Panc1 (cell line): ENCODE results near the gene UBALD2. TPM values are rescaled to one million over a fixed set of nuclear protein-coding genes. Genes with fewer than 3 reads are reported as not detected.

ENCODE experiments used
- ATAC-seq: fragments of 200-7000 bp; cut with Tn5 transposase; 2 replicates; pipeline ENCODE4 v1.9.1; 2020; ENCODE audit warnings: mild to moderate bottlenecking, moderate library complexity
- Bru-seq: library from RNA; stranded (reverse); fragments of 400-500 nt; gene quantifications from one replicate; lab custom pipeline; 2021; lab: Mats Ljungman, UMichigan
- BruChase-seq, 2 experiments: library from RNA; stranded (reverse); fragments of 400-500 nt; gene quantifications; one replicate each; lab custom pipeline; 2021; lab: Mats Ljungman, UMichigan
- BruUV-seq: library from RNA; stranded (reverse); fragments of 400-500 nt; replicated peaks from 2 replicates; lab custom pipeline; 2021; lab: Mats Ljungman, UMichigan
- CTCF ChIA-PET: fragments of 300-600 bp; sonication (Branson Sonifier 250); formaldehyde crosslinking; loops from one replicate; lab custom pipeline; 2022; ENCODE audit warnings: antibody characterized with exemption; lab: Charles Lee
- POLR2A ChIA-PET: fragments of 300-600 bp; sonication (Branson Sonifier 250); formaldehyde crosslinking; loops from one replicate; lab custom pipeline; 2022; ENCODE audit warnings: antibody characterized with exemption; lab: Charles Lee
- DNase-seq: peaks from one replicate; pipeline ENCODE4 v3.0.0-alpha.2; 2010; ENCODE audit warnings: low read depth, low spot score
- H3K27ac ChIP-seq: 2 replicates; pipeline ENCODE4 v1.5.1; 2011; ENCODE audit warnings: mild to moderate bottlenecking, low read length, inconsistent platforms
- H3K27me3 ChIP-seq: fragments of 200-500 bp; sonication (Bioruptor generic); 2 replicates; pipeline ENCODE4 v1.6.0; 2014; ENCODE audit warnings: low read length, inconsistent platforms; ENCODE audit not compliant: control insufficient read depth, insufficient read depth
- H3K36me3 ChIP-seq: fragments of 200-500 bp; sonication (Bioruptor generic); 2 replicates; pipeline ENCODE4 v1.5.1; 2014; ENCODE audit warnings: inconsistent platforms, mild to moderate bottlenecking, low read length, moderate library complexity; ENCODE audit not compliant: control insufficient read depth, insufficient read depth
- H3K4me1 ChIP-seq: 2 replicates; pipeline ENCODE4 v1.5.1; 2011; ENCODE audit warnings: inconsistent platforms, mild to moderate bottlenecking, low read length, moderate library complexity; ENCODE audit not compliant: control insufficient read depth, insufficient read depth
- H3K4me3 ChIP-seq, 2 experiments: 2 replicates each; pipeline ENCODE4 v1.5.1; 2011 to 2012; ENCODE audit warnings: low read depth in 2 of 2, low read length in 2 of 2, mild to moderate bottlenecking in 2 of 2, inconsistent platforms in 1 of 2, moderate library complexity in 1 of 2
- H3K9me3 ChIP-seq: fragments of 200-500 bp; sonication (Bioruptor generic); 2 replicates; pipeline ENCODE4 v1.5.1; 2014; ENCODE audit warnings: low read depth, mild to moderate bottlenecking, inconsistent platforms, low read length, moderate library complexity; ENCODE audit not compliant: control insufficient read depth, insufficient read depth
- POLR2AphosphoS5 ChIP-seq: IDR thresholded peaks from 2 replicates; pipeline ENCODE4 v1.6.1; 2012; ENCODE audit warnings: mild to moderate bottlenecking, low read depth, low read length, moderate library complexity
- SIN3A ChIP-seq: IDR thresholded peaks from 2 replicates; pipeline ENCODE4 v1.6.1; 2012; ENCODE audit warnings: low read depth, mild to moderate bottlenecking, low read length, moderate library complexity, borderline replicate concordance; ENCODE audit not compliant: insufficient read depth
- TCF7L2 ChIP-seq: IDR thresholded peaks from 2 replicates; pipeline ENCODE4 v1.6.1; 2011; ENCODE audit warnings: mild to moderate bottlenecking, low read depth, low read length, inconsistent platforms
- in situ Hi-C: cut with HindIII; loops from 2 replicates; pipeline ENCODE4 v1.10.0; 2016; ENCODE audit warnings: low sequenced_read_pairs, low pct_unique_long_range_greater_than_20kb
- intact Hi-C: fragments of 100-400 bp; cut with micrococcal nuclease; formaldehyde crosslinking; loops from one replicate; pipeline ENCODE4 v1.10.0; 2022; ENCODE audit not compliant: unreplicated experiment
- long read RNA-seq: library from polyadenylated mRNA; unstranded; transcript quantifications from one replicate; pipeline ENCODE4 v2.0.0, GENCODE V29; 2021; ENCODE audit not compliant: unreplicated experiment
- polyA plus RNA-seq: library from polyadenylated mRNA; unstranded; fragments of >200 nt; gene quantifications from one replicate; pipeline ENCODE4 v1.2.1, GENCODE V29; 2012; ENCODE audit warnings: missing spikeins; ENCODE audit not compliant: insufficient read length
- total RNA-seq: library from RNA; stranded (reverse); gene quantifications from one replicate; pipeline ENCODE4 v1.2.1, GENCODE V29; 2021; ENCODE audit not compliant: unreplicated experiment
- TF ChIP-seq, protein P1 (sequence below): fragments of 450-650 bp; IDR thresholded peaks from 2 replicates; pipeline ENCODE4 v1.5.1; 2017; ENCODE audit warnings: mild to moderate bottlenecking
- TF ChIP-seq, protein P2 (sequence below), 2 experiments: IDR thresholded peaks; 2 replicates each; pipeline ENCODE4 v1.6.1; 2011 to 2012; ENCODE audit warnings: low read depth in 2 of 2, control low read depth in 1 of 2, low read length in 1 of 2, mild to moderate bottlenecking in 1 of 2, moderate library complexity in 1 of 2; ENCODE audit not compliant: insufficient read depth in 1 of 2

The UBALD2 gene
- total RNA-seq (30.0 TPM), Bru-seq, nascent RNA (percentile 67 among the genes with signal in this experiment), BruChase-seq, experiment 1, labeled RNA remaining after a 2-hour chase (percentile 55 among the genes with signal in this experiment), BruChase-seq, experiment 2, labeled RNA remaining after a 6-hour chase (percentile 60 among the genes with signal in this experiment)
- 63.0 TPM for polyA plus RNA-seq
- long read RNA-seq, transcript UBALD2-201 (3 exons, 1,593 nt), result major isoform, 8 of 33 reads
- long read RNA-seq, partial matches to known transcripts, result 24 of 33 reads
- long read RNA-seq, other reads (novel, unspliced or antisense), result 0 of 33 reads

DNA sequence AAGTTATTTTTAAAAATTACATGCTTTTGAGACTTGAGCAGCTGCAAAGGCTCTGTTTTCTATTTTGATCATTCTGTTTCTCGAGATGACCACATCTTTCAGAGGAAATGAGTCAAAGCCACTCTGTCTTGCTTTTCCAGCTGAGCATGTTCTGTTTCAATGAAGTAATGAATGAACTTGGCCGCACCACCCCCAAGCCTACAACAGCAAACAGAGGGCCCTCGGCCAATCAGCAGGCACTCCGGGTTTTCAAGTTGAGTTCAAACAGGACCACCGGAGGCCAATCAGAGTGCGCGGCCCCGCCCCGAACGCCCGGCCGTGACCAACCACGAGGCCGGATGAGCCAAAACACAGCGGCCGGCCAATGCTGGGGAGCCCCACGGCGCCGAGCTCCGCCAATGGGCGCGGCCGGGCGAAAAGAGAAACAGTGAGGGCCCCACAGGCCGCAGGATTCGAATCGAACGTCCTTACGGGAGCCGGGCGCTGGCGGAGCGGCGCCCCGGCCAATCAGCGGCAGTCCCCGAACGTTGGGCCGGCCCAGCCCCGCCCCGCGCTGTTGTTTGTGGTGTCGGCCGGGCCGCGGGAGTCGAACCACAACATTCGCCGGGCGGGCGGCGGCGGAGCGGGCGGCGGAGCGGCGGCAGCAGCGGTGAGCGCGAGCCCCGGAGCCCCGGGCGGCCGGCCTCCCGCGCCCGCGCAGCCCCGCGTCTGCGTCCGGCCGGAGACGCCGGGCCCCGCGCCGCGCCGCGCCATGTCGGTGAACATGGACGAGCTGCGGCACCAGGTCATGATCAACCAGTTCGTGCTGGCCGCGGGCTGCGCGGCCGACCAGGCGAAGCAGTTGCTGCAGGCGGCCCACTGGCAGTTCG lies at the start of gene UBALD2:
UBALD2 (plus strand) TSS at position 594 of the 869 bp plus-strand sequence; CDS start at position 752, 158 bp downstream.
- H3K4me1 ChIP-seq, result peaks cover 49% of the 10 kb centered on the region
- H3K4me3 ChIP-seq, result peak within 1 kb of the TSS; percentile 68 to 78
- H3K27ac ChIP-seq, result peak within 1 kb of the TSS; percentile 92
- DNase-seq, result peak; percentile 95
- ChIA-PET CTCF (interaction anchor here (1.5 kb wide), 1 partner anchor 15 kb away, joined by 6 read pairs; no protein-coding TSS in a partner anchor), POLR2A (interaction anchor here (0.6 to 1.0 kb wide), 5 partner anchors 17 to 411 kb away, joined by 3 to 5 read pairs (median 3); partner anchors contain the start of gene RNF157)
- H3K27me3 ChIP-seq, result no peaks in the 10 kb centered on the region
- no TSS peak for BruUV-seq
- in situ Hi-C loops (no loop called here), intact Hi-C loops (no loop called here)
- TF ChIP-seq SIN3A (peak; percentile 61), POLR2AphosphoS5 (peak; percentile 51), TCF7L2 (peak; percentile 98)
- TF ChIP-seq, protein P1, sequence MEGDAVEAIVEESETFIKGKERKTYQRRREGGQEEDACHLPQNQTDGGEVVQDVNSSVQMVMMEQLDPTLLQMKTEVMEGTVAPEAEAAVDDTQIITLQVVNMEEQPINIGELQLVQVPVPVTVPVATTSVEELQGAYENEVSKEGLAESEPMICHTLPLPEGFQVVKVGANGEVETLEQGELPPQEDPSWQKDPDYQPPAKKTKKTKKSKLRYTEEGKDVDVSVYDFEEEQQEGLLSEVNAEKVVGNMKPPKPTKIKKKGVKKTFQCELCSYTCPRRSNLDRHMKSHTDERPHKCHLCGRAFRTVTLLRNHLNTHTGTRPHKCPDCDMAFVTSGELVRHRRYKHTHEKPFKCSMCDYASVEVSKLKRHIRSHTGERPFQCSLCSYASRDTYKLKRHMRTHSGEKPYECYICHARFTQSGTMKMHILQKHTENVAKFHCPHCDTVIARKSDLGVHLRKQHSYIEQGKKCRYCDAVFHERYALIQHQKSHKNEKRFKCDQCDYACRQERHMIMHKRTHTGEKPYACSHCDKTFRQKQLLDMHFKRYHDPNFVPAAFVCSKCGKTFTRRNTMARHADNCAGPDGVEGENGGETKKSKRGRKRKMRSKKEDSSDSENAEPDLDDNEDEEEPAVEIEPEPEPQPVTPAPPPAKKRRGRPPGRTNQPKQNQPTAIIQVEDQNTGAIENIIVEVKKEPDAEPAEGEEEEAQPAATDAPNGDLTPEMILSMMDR, result no peak
- no peaks in the 10 kb centered on the region for H3K9me3 ChIP-seq
- H3K36me3 ChIP-seq, result no peaks in the 10 kb centered on the region; the same call in 1 of the 2 replicates
- peak; percentile 97 for ATAC-seq

DNA sequence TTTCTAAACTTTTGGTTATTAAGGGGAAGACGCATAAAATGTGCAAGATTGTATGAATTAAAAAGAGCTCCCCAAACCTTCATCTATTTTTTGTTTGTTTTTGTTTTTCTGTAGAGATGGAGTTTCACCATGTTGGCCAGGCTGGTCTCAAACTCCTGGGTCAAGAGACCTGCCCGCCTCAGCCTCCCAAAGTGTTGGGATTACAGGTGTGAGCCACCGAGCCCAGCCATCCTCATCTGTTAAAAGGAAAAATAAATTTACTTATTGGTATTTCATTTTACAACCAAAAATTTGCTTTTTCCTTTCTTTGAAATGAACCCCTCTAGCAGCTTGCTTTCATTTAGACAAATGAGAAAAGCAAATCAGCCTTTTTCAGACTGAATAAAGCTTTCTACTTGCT lies 48.1 kb upstream of the UBALD2 start:
- Histone ChIP-seq H3K36me3 (no peaks in the 10 kb centered on the region), H3K27me3 (no peaks in the 10 kb centered on the region), H3K9me3 (no peaks in the 10 kb centered on the region), H3K4me1 (no peaks in the 10 kb centered on the region), H3K27ac (no peak overlapping the region), H3K4me3 (no peak overlapping the region)
- DNase-seq (no peak), ATAC-seq (no peak)
- ChIA-PET CTCF (interaction anchor here (0.6 kb wide), 1 partner anchor 263 kb away, joined by 3 read pairs; no protein-coding TSS in a partner anchor), POLR2A (no interaction called here)
- BruUV-seq, result no TSS peak
- TF ChIP-seq, protein P1, result no peak
- TF ChIP-seq, protein P2, sequence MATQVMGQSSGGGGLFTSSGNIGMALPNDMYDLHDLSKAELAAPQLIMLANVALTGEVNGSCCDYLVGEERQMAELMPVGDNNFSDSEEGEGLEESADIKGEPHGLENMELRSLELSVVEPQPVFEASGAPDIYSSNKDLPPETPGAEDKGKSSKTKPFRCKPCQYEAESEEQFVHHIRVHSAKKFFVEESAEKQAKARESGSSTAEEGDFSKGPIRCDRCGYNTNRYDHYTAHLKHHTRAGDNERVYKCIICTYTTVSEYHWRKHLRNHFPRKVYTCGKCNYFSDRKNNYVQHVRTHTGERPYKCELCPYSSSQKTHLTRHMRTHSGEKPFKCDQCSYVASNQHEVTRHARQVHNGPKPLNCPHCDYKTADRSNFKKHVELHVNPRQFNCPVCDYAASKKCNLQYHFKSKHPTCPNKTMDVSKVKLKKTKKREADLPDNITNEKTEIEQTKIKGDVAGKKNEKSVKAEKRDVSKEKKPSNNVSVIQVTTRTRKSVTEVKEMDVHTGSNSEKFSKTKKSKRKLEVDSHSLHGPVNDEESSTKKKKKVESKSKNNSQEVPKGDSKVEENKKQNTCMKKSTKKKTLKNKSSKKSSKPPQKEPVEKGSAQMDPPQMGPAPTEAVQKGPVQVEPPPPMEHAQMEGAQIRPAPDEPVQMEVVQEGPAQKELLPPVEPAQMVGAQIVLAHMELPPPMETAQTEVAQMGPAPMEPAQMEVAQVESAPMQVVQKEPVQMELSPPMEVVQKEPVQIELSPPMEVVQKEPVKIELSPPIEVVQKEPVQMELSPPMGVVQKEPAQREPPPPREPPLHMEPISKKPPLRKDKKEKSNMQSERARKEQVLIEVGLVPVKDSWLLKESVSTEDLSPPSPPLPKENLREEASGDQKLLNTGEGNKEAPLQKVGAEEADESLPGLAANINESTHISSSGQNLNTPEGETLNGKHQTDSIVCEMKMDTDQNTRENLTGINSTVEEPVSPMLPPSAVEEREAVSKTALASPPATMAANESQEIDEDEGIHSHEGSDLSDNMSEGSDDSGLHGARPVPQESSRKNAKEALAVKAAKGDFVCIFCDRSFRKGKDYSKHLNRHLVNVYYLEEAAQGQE (IDR thresholded peaks at IDR 0.05; ENCODE audit: insufficient read depth in 1 of 2, low read depth in 2 of 2, low read length in 1 of 2), result no peak
- TF ChIP-seq TCF7L2 (no peak), POLR2AphosphoS5 (no peak)
- in situ Hi-C loops (no loop called here), intact Hi-C loops (no loop called here)
